ENCODE results near the gene MAP2K3.

MAP2K3 gene

GRCh38 chr17:21284319-21285163 is at the start of gene MAP2K3:
Gene MAP2K3 (plus strand): TSS chr17:21284711. CDS start chr17:21284921, 210 bp downstream.
- DNase-seq = peak; percentile 71 to 100 (median 98)

GRCh38 chr17:21235921-21236320 is 48.6 kb upstream of the MAP2K3 start:
- no peak for DNase-seq

- DNase-seq = no peak
These were observed 44.7 kb upstream of the MAP2K3 start for GRCh38 chr17:21239680-21240368.

GRCh38 chr17:21240369-21241055 is 44.0 kb upstream of the MAP2K3 start:
- DNase-seq = no peak

- no peak for DNase-seq
These were observed 42.9 kb upstream of the MAP2K3 start for GRCh38 chr17:21241564-21241963.

- no peak for DNase-seq
These were observed 42.3 kb upstream of the MAP2K3 start for GRCh38 chr17:21242026-21242697.

- no peak for DNase-seq
These were observed 41.6 kb upstream of the MAP2K3 start for GRCh38 chr17:21242780-21243515.

- no peak for DNase-seq
These were observed 40.8 kb upstream of the MAP2K3 start for GRCh38 chr17:21243516-21244303.

GRCh38 chr17:21245639-21246084 is 38.8 kb upstream of the MAP2K3 start:
- no peak for DNase-seq

- DNase-seq = no peak
These were observed 37.8 kb upstream of the MAP2K3 start for GRCh38 chr17:21246698-21247097.

- no peak for DNase-seq
These were observed 36.8 kb upstream of the MAP2K3 start for GRCh38 chr17:21247552-21248258.

- DNase-seq = no peak
These were observed 36.0 kb upstream of the MAP2K3 start for GRCh38 chr17:21248500-21248899.

GRCh38 chr17:21249086-21249795 is 35.3 kb upstream of the MAP2K3 start:
- DNase-seq = no peak

GRCh38 chr17:21249920-21250703 is 34.4 kb upstream of the MAP2K3 start:
- DNase-seq = no peak

GRCh38 chr17:21250854-21251253 is 33.7 kb upstream of the MAP2K3 start:
- no peak for DNase-seq

GRCh38 chr17:21251337-21252010 is 33.0 kb upstream of the MAP2K3 start:
- no peak for DNase-seq

GRCh38 chr17:21252289-21252795 is 32.2 kb upstream of the MAP2K3 start:
- DNase-seq = peak in 1 of 56 donors; percentile 16
